Epidermal melanocyte (primary cell): ENCODE measurements around the gene CIAO1.
"Not testable (repeated sequence)": the region's sequence is repeated elsewhere in the genome, so short reads cannot be mapped to it uniquely, and the experiment has no call there.

Experiments used
- DNase-seq: peaks from one replicate; pipeline ENCODE4 v3.0.0; 2011; ENCODE audit warnings: low spot score; ENCODE audit not compliant: insufficient read length

Gene CIAO1

GRCh38 chr2:96249654-96250053 lies 16.4 kb upstream of the CIAO1 start:
- peak; percentile 43 for DNase-seq

GRCh38 chr2:96250188-96250587 lies 15.8 kb upstream of the CIAO1 start:
- DNase-seq, result no peak

- peak; percentile 49 for DNase-seq
Observed at GRCh38 chr2:96251721-96252292, 14.2 kb upstream of the CIAO1 start.

GRCh38 chr2:96252526-96252925 lies 13.5 kb upstream of the CIAO1 start:
- no peak for DNase-seq

- no peak for DNase-seq
Observed at GRCh38 chr2:96253006-96253405, 13.0 kb upstream of the CIAO1 start.

GRCh38 chr2:96254571-96254970 lies 11.5 kb upstream of the CIAO1 start:
- DNase-seq, result no peak

- DNase-seq, result no peak
Observed at GRCh38 chr2:96256611-96257113, 9.4 kb upstream of the CIAO1 start.

GRCh38 chr2:96257744-96258143 lies 8.3 kb upstream of the CIAO1 start:
- not testable (repeated sequence) for DNase-seq

GRCh38 chr2:96258166-96259022 lies 7.6 kb upstream of the CIAO1 start:
- no peak for DNase-seq

- no peak for DNase-seq
Observed at GRCh38 chr2:96259497-96259921, 6.5 kb upstream of the CIAO1 start.

- DNase-seq, result peak; percentile 69
Observed at GRCh38 chr2:96260387-96261260, 5.4 kb upstream of the CIAO1 start.

GRCh38 chr2:96261328-96262003 lies 4.6 kb upstream of the CIAO1 start:
- no peak for DNase-seq

GRCh38 chr2:96262306-96262705 lies 3.7 kb upstream of the CIAO1 start:
- DNase-seq, result no peak

GRCh38 chr2:96264086-96264485 lies 1.9 kb upstream of the CIAO1 start:
- no peak for DNase-seq

- DNase-seq, result peak; percentile 41
Observed at GRCh38 chr2:96264656-96265348, 1.2 kb upstream of the CIAO1 start.

- DNase-seq, result no peak
Observed at GRCh38 chr2:96265349-96265839, 631 bp upstream of the CIAO1 start.

- no peak for DNase-seq
Observed at GRCh38 chr2:96267159-96267971, 1.3 kb downstream of the CIAO1 start.

GRCh38 chr2:96271995-96272394 lies 6.0 kb downstream of the CIAO1 start:
- DNase-seq, result no peak

GRCh38 chr2:96273763-96274162 lies 7.7 kb downstream of the CIAO1 start:
- DNase-seq, result no peak
